Pancreas (tissue), 10 donors: ENCODE measurements around the gene ITPA. TPM values are rescaled to one million over a fixed set of nuclear protein-coding genes. Genes with fewer than 3 reads are reported as not detected.

Experiments
- ATAC-seq, 4 donors: fragments of 200-7000 bp; cut with Tn5 transposase; one replicate each; pipeline versions ENCODE4 v1.8.0 to v1.9.1; 2020; ENCODE audit warnings: mild to moderate bottlenecking in 4 of 4, moderate library complexity in 4 of 4
- DNase-seq, 6 donors: peaks; one replicate each; pipeline ENCODE4 v3.0.0-alpha.2; 2020
- FAIRE-seq: peaks from 2 replicates; lab custom pipeline; 2012; peaks lifted over from hg19 to GRCh38; lab: Jason Lieb, UNC
- H3K27ac ChIP-seq, 4 donors: fragments of 200-600 bp; sonication (generic); 1 replicate in 3 of 4; 2 replicates in 1 of 4; pipeline versions ENCODE4 v1.5.0 to v1.8.0; 2020
- H3K27me3 ChIP-seq, 4 donors: fragments of 200-600 bp; one replicate each; pipeline ENCODE4 v1.8.0; 2021
- H3K36me3 ChIP-seq, 3 donors: fragments of 200-600 bp; sonication (generic) in 1 of 3; one replicate each; pipeline versions ENCODE4 v1.5.0 to v1.8.0; 2020 to 2021
- H3K4me1 ChIP-seq, 3 donors: fragments of 200-600 bp; one replicate each; pipeline ENCODE4 v1.8.0; 2021
- H3K4me3 ChIP-seq, 4 donors: fragments of 200-600 bp; sonication (generic) in 2 of 4; one replicate each; pipeline versions ENCODE4 v1.5.0 to v1.8.0; 2020 to 2021
- H3K9me3 ChIP-seq, 4 donors: fragments of 200-600 bp; one replicate each; pipeline ENCODE4 v1.8.0; 2021
- CTCF ChIP-seq, 4 donors: fragments of 200-600 bp; sonication (generic) in 3 of 4; IDR thresholded peaks; one replicate each; pipeline versions ENCODE4 v1.5.0 to v1.8.0; 2021; ENCODE audit warnings: antibody characterized with exemption in 4 of 4
- WGBS, 2 donors: extraction: QIAGEN DNeasy Blood & Tissue Kit; methylation state at CpG; one replicate each; pipeline ENCODE4 v1.1.7; 2013; 5-methylcytosine and 5-hydroxymethylcytosine counted together
- intact Hi-C, 3 donors: fragments of 100-400 bp; cut with DNase I; formaldehyde crosslinking; loops; one replicate each; pipeline versions ENCODE4 v1.11.1 to v1.14.2; 2022
- polyA plus RNA-seq, 2 donors: library from polyadenylated mRNA; stranded (reverse); fragments of 200-250 nt; gene quantifications; one replicate each; pipeline ENCODE4 v1.2.3, GENCODE V29; 2013
- total RNA-seq, 6 donors: library from RNA; stranded (reverse); fragmentation: NEBNext Ultra II Directional in 4 of 6; extraction: Animal tissue kit (Norgen Biotek cat#: 25700) in 4 of 6; gene quantifications; one replicate each; pipeline versions ENCODE4 v1.2.1 to v1.2.4, GENCODE V29; 2021 to 2023
- donor health status: healthy with polysubstance abuse.
- donor health status: DM: no; HTN: no; CAD: no; lungs with moderate emphysema.
- donor health status: DM: no; HTN: no; CAD: no.
- donor health status: control.
- donor health status: control.
- donor health status: Bipolar disorder and iron deficiency.
- donor health status: DM: yes; HTN: yes; CAD: no.
- donor health status: DM: no; HTN: no; CAD: no.
- donor health status: DM: no; HTN: no; CAD: no.
- donor health status: DM: yes; HTN: yes; CAD: no.

The ITPA gene
- total and polyA plus RNA-seq, 8 donors: 14.2 to 111 (median 25.9) TPM

- Histone ChIP-seq H3K9me3 (no peaks in the 10 kb centered on the region), H3K4me1 (no peaks in the 10 kb centered on the region), H3K27ac (no peak overlapping the region), H3K4me3 (no peak overlapping the region), H3K27me3 (no peaks in the 10 kb centered on the region), H3K36me3 (peaks cover 0 to 23% (median 0%) of the 10 kb centered on the region in 3 donors)
- 89 to 91% methylated on average over 8 of the region's 8 CpGs for WGBS, 2 donors
- intact Hi-C loops: no loop called here
- FAIRE-seq (no peak), DNase-seq (no peak), ATAC-seq (no peak)
- TF ChIP-seq CTCF (IDR thresholded peaks at IDR 0.05): no peak
These were observed 15.6 kb downstream of the ITPA start for GRCh38 chr20:3224681-3225421.

GRCh38 chr20:3226093-3226492, 16.8 kb downstream of the ITPA start:
- H3K4me1 ChIP-seq: no peaks in the 10 kb centered on the region
- H3K4me3 ChIP-seq: no peak overlapping the region
- H3K27me3 ChIP-seq: no peaks in the 10 kb centered on the region
- no peak for TF ChIP-seq CTCF (IDR thresholded peaks at IDR 0.05)
- no peak for ATAC-seq
- FAIRE-seq: no peak
- DNase-seq: no peak
- H3K9me3 ChIP-seq: no peaks in the 10 kb centered on the region
- peaks cover 0 to 15% (median 0%) of the 10 kb centered on the region in 3 donors for H3K36me3 ChIP-seq
- WGBS, 2 donors: 79 to 87% methylated on average over 10 of the region's 10 CpGs
- no peak overlapping the region for H3K27ac ChIP-seq
- intact Hi-C loops: no loop called here

GRCh38 chr20:3226864-3227263, 17.6 kb downstream of the ITPA start:
- DNase-seq: no peak
- no peak for ATAC-seq
- intact Hi-C loops: no loop called here
- Histone ChIP-seq H3K36me3 (peaks cover 0 to 7% (median 0%) of the 10 kb centered on the region in 3 donors), H3K9me3 (no peaks in the 10 kb centered on the region), H3K4me3 (no peak overlapping the region), H3K4me1 (no peaks in the 10 kb centered on the region), H3K27me3 (no peaks in the 10 kb centered on the region), H3K27ac (no peak overlapping the region)
- TF ChIP-seq CTCF (IDR thresholded peaks at IDR 0.05): no peak
- no peak for FAIRE-seq
- 90 to 92% methylated on average over 14 of the region's 14 CpGs for WGBS, 2 donors

GRCh38 chr20:3227506-3227905, 18.2 kb downstream of the ITPA start:
- 80% methylated on average over 7 of the region's 7 CpGs for WGBS, 2 donors
- no peak for FAIRE-seq
- Histone ChIP-seq H3K9me3 (no peaks in the 10 kb centered on the region), H3K27me3 (no peaks in the 10 kb centered on the region), H3K27ac (no peak overlapping the region), H3K4me3 (no peak overlapping the region), H3K4me1 (no peaks in the 10 kb centered on the region), H3K36me3 (peaks cover 0 to 7% (median 0%) of the 10 kb centered on the region in 3 donors)
- no peak for TF ChIP-seq CTCF (IDR thresholded peaks at IDR 0.05)
- ATAC-seq: no peak
- intact Hi-C loops: no loop called here
- no peak for DNase-seq
